OCI-LY7 (cell line): ENCODE results near the gene HIVEP2. TPM values are rescaled to one million over a fixed set of nuclear protein-coding genes. Genes with fewer than 3 reads are reported as not detected.

ENCODE experiments used
- BruUV-seq: library from RNA; stranded (reverse); fragments of 400-500 nt; replicated peaks from 2 replicates; lab custom pipeline; 2021; lab: Mats Ljungman, UMichigan
- CTCF ChIA-PET: fragments of 300-600 bp; sonication (Branson Sonifier 250); formaldehyde crosslinking; loops from one replicate; lab custom pipeline; 2022; ENCODE audit warnings: antibody characterized with exemption; ENCODE audit not compliant: unreplicated experiment; lab: Charles Lee
- POLR2A ChIA-PET: fragments of 300-600 bp; sonication (Branson Sonifier 250); formaldehyde crosslinking; loops from one replicate; lab custom pipeline; 2022; ENCODE audit warnings: antibody characterized with exemption; lab: Charles Lee
- DNase-seq: peaks from one replicate; pipeline ENCODE4 v3.0.0-alpha.2; 2015; ENCODE audit warnings: low spot score
- H2AFZ ChIP-seq: fragments of 200-600 bp; sonication (generic), shearing (Covaris generic); 2 replicates; pipeline ENCODE4 v1.6.1; 2014; ENCODE audit warnings: mild to moderate bottlenecking, antibody characterized with exemption, low read length, moderate library complexity
- H3K27ac ChIP-seq: fragments of 200-600 bp; sonication (generic); 2 replicates; pipeline ENCODE4 v1.5.1; 2014; ENCODE audit warnings: mixed run types, low read depth, mild to moderate bottlenecking, moderate library complexity, low read length, inconsistent platforms; ENCODE audit not compliant: poor library complexity, severe bottlenecking
- H3K36me3 ChIP-seq: fragments of 200-600 bp; sonication (generic); 2 replicates; pipeline ENCODE4 v1.6.1; 2014; ENCODE audit warnings: mild to moderate bottlenecking, antibody characterized with exemption, low read length, moderate library complexity, mixed read lengths; ENCODE audit not compliant: insufficient read depth
- H3K4me1 ChIP-seq: fragments of 200-600 bp; sonication (generic); 2 replicates; pipeline ENCODE4 v1.5.1; 2014; ENCODE audit warnings: mild to moderate bottlenecking, low read length; ENCODE audit not compliant: insufficient read depth, poor library complexity, severe bottlenecking
- H3K4me2 ChIP-seq: fragments of 200-600 bp; sonication (generic); 2 replicates; pipeline ENCODE4 v1.6.1; 2014; ENCODE audit warnings: mild to moderate bottlenecking, low read length
- H3K4me3 ChIP-seq: fragments of 200-600 bp; sonication (generic); 2 replicates; pipeline ENCODE4 v1.5.1; 2014; ENCODE audit warnings: mild to moderate bottlenecking, low read depth, low read length; ENCODE audit not compliant: poor library complexity, severe bottlenecking
- H3K79me2 ChIP-seq: fragments of 200-600 bp; sonication (generic); 2 replicates; pipeline ENCODE4 v1.6.1; 2016; ENCODE audit warnings: low read depth, mild to moderate bottlenecking, low read length, moderate library complexity, mixed read lengths; ENCODE audit not compliant: insufficient read depth
- H3K9me2 ChIP-seq: fragments of 200-600 bp; sonication (generic); 2 replicates; pipeline ENCODE4 v1.6.1; 2016; ENCODE audit warnings: mild to moderate bottlenecking, low read length, mixed read lengths; ENCODE audit not compliant: insufficient read depth
- H3K9me3 ChIP-seq: fragments of 200-600 bp; sonication (generic); 2 replicates; pipeline ENCODE4 v1.6.1; 2014; ENCODE audit warnings: mild to moderate bottlenecking, mixed run types, low read length, mixed read lengths
- H4K20me1 ChIP-seq: fragments of 200-600 bp; sonication (generic); 2 replicates; pipeline ENCODE4 v1.6.1; 2014; ENCODE audit warnings: mild to moderate bottlenecking, antibody characterized with exemption, low read length, moderate library complexity, mixed read lengths; ENCODE audit not compliant: insufficient read depth
- EZH2phosphoT487 ChIP-seq: fragments of 200-600 bp; sonication (generic); IDR thresholded peaks from 2 replicates; pipeline ENCODE4 v1.6.1; 2018; ENCODE audit warnings: low read depth, borderline replicate concordance, mild to moderate bottlenecking, mixed run types, antibody characterized with exemption, low read length, moderate library complexity, mixed read lengths
- intact Hi-C: fragments of 100-400 bp; cut with micrococcal nuclease; formaldehyde crosslinking; loops from one replicate; pipeline ENCODE4 v1.10.0; 2022; ENCODE audit not compliant: unreplicated experiment
- total RNA-seq, 2 experiments: library from RNA; depleted of rRNA in 1 of 2; stranded (reverse); fragments of >200 nt in 1 of 2; shearing (Covaris generic) in 1 of 2; gene quantifications; 2 replicates each; pipeline ENCODE4 v1.2.3, GENCODE V29; 2014 to 2022
- TF ChIP-seq, protein P1 (sequence below): fragments of 200-600 bp; sonication (generic); conservative IDR thresholded peaks from 2 replicates; pipeline ENCODE4 v1.5.1; 2014; ENCODE audit warnings: mild to moderate bottlenecking, antibody characterized with exemption, low read length, moderate library complexity, mixed read lengths

Gene HIVEP2
- total RNA-seq, 2 experiments from 2014 or later: 18.8 to 24.6 TPM

DNA sequence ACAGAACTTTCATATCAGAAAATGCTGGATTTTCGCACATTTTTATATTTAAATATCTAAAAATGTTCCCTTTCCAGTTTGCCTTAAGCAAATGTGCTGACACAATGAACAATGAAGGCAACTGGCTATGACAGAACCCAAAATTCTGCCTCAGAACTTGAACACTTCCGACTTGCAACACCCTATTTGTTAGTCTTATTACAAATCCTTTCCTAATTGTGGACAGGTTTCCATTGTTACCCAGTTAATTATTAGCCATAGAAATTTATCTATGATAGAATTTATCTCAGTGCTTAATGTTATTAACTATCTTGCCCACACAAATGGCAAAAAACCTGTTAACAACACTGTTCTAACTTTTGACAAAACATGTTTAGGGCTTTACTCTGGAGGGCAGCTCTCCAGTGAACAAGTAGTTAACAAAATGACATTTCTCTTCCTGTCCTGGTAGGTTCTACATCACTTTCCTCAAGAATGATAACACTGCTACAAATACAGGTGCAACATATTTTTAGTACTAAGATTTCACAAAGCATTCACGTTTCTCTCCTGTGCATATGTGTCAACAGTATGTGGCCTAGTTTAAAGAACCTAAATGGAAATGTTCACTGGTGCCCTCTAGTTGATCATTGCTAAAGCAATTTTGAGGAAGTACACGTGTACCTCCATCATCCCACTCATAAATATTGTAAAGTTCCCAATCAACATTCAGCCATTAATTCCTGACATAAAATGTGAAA is 58.4 kb downstream of the HIVEP2 start:
- no peak overlapping the region for H2AFZ ChIP-seq
- peaks cover 23% of the 10 kb centered on the region for H3K36me3 ChIP-seq
- peaks cover 49% of the 10 kb centered on the region for H3K4me1 ChIP-seq
- peaks cover 16% of the 10 kb centered on the region; the same call in 1 of the 2 replicates for H4K20me1 ChIP-seq
- no TSS peak for BruUV-seq
- intact Hi-C loops: loop anchor here (1.0 to 5.0 kb wide), 6 partner anchors 29 to 194 kb away; no protein-coding TSS in a partner anchor
- DNase-seq: peak; percentile 92
- peak overlapping the region; percentile 58 for H3K4me2 ChIP-seq
- no peaks in the 10 kb centered on the region for H3K9me3 ChIP-seq
- no peak overlapping the region for H3K4me3 ChIP-seq
- CTCF ChIA-PET: interaction anchor here (1.0 kb wide), 1 partner anchor 154 kb away, joined by 3 read pairs; no protein-coding TSS in a partner anchor
- peaks cover 51% of the 10 kb centered on the region; the same call in 1 of the 2 replicates for H3K79me2 ChIP-seq
- POLR2A ChIA-PET: interaction anchor here (0.6 to 1.6 kb wide), 7 partner anchors 9 to 1152 kb away, joined by 3 to 8 read pairs (median 3); no protein-coding TSS in a partner anchor
- TF ChIP-seq, protein P1, sequence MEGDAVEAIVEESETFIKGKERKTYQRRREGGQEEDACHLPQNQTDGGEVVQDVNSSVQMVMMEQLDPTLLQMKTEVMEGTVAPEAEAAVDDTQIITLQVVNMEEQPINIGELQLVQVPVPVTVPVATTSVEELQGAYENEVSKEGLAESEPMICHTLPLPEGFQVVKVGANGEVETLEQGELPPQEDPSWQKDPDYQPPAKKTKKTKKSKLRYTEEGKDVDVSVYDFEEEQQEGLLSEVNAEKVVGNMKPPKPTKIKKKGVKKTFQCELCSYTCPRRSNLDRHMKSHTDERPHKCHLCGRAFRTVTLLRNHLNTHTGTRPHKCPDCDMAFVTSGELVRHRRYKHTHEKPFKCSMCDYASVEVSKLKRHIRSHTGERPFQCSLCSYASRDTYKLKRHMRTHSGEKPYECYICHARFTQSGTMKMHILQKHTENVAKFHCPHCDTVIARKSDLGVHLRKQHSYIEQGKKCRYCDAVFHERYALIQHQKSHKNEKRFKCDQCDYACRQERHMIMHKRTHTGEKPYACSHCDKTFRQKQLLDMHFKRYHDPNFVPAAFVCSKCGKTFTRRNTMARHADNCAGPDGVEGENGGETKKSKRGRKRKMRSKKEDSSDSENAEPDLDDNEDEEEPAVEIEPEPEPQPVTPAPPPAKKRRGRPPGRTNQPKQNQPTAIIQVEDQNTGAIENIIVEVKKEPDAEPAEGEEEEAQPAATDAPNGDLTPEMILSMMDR: peak; percentile 82
- TF ChIP-seq EZH2phosphoT487: no peak
- H3K9me2 ChIP-seq: no peaks in the 10 kb centered on the region
- peak overlapping the region; percentile 60 for H3K27ac ChIP-seq

DNA sequence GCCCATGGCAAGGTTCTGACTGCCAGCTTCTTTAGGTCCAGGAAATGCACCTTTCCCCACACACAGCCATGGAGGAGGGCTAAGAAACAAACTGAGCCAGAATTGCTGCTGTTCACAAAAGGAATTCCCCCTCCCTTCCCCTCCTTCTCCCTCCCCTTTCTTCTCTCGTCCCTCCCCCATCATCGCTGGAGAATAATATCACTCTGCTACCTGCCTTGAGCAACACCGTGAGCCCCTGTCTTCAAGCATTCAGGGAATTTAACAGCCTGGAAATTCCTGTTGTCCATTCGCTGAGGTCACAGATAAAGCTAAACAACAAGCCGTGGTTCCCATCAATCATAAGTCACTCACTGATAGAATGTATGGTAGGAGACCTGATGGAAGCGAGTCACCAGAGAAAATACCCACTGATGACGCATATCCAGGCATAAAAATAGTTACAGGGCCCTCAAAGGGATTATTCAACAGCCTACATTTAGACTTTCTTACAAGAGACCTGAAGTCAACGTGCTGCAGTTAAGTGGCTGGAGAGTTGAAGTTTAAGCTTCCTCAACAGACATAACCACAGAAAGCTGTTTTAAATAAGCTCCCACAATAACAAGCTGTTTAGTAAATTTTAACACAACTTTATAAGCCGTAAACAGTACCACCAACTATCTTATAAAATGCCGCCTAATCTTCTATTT is 59.7 kb downstream of the HIVEP2 start:
- Histone ChIP-seq H3K27ac (peak overlapping the region; percentile 13), H3K79me2 (peaks cover 51% of the 10 kb centered on the region; the same call in 1 of the 2 replicates), H3K4me1 (peaks cover 49% of the 10 kb centered on the region), H4K20me1 (peaks cover 16% of the 10 kb centered on the region; the same call in 1 of the 2 replicates), H2AFZ (no peak overlapping the region), H3K4me2 (peak overlapping the region; percentile 58), H3K36me3 (peaks cover 30% of the 10 kb centered on the region), H3K9me3 (no peaks in the 10 kb centered on the region), H3K4me3 (peak overlapping the region; percentile 35), H3K9me2 (no peaks in the 10 kb centered on the region)
- ChIA-PET POLR2A (interaction anchor here (0.7 to 4.8 kb wide), 15 partner anchors 12 to 136 kb away, joined by 3 to 29 read pairs (median 4); no protein-coding TSS in a partner anchor), CTCF (interaction anchor here (0.7 kb wide), 1 partner anchor 139 kb away, joined by 3 read pairs; no protein-coding TSS in a partner anchor)
- intact Hi-C loops: loop anchor here (5.0 kb wide), 1 partner anchor 38 kb away; no protein-coding TSS in a partner anchor
- peak; percentile 69 for DNase-seq
- no TSS peak for BruUV-seq
- no peak for TF ChIP-seq EZH2phosphoT487
- TF ChIP-seq, protein P1: no peak
